WTC11 (cell line): ENCODE results near the gene PIK3R1. TPM values are rescaled to one million over a fixed set of nuclear protein-coding genes. Genes with fewer than 3 reads are reported as not detected.
A peak's percentile ranks its signal among the peaks of the same experiment; 100 is the strongest.

ENCODE experiments used
- ATAC-seq: fragments of 200-7000 bp; cut with Tn5 transposase; 2 replicates; pipeline ENCODE4 v1.10.0; 2021; ENCODE audit warnings: mild to moderate bottlenecking, moderate library complexity
- Bru-seq: library from RNA; stranded (reverse); fragments of 400-500 nt; gene quantifications from one replicate; lab custom pipeline; 2021; lab: Mats Ljungman, UMichigan
- CTCF ChIA-PET: fragments of 300-600 bp; sonication (Branson Sonifier 250); formaldehyde crosslinking; loops from one replicate; lab custom pipeline; 2021; ENCODE audit warnings: antibody characterized with exemption; lab: Charles Lee
- POLR2A ChIA-PET: fragments of 350-600 bp; sonication (Branson Sonifier 250); formaldehyde crosslinking; loops from one replicate; lab custom pipeline; 2021; ENCODE audit warnings: antibody characterized with exemption; lab: Charles Lee
- DNase-seq: peaks from one replicate; pipeline ENCODE4 v3.0.0; 2021; ENCODE audit warnings: low spot score
- H3K27ac Mint-ChIP-seq: 2 replicates; pipeline ENCODE4 v1.8.0; 2021; ENCODE audit warnings: mixed read lengths
- H3K27me3 Mint-ChIP-seq: 2 replicates; pipeline ENCODE4 v1.8.0; 2021; ENCODE audit warnings: low read depth, mild to moderate bottlenecking, moderate library complexity, mixed read lengths
- H3K36me3 Mint-ChIP-seq: 2 replicates; pipeline ENCODE4 v1.8.0; 2021; ENCODE audit warnings: mixed read lengths
- H3K4me1 Mint-ChIP-seq: 2 replicates; pipeline ENCODE4 v1.8.0; 2022; ENCODE audit warnings: mixed read lengths
- H3K4me3 Mint-ChIP-seq: 2 replicates; pipeline ENCODE4 v1.8.0; 2021; ENCODE audit warnings: mild to moderate bottlenecking, moderate library complexity, mixed read lengths
- H3K9me3 Mint-ChIP-seq: 2 replicates; pipeline ENCODE4 v1.8.0; 2021; ENCODE audit warnings: mixed read lengths
- ATF3 ChIP-seq: sonication (generic); formaldehyde crosslinking; conservative IDR thresholded peaks from 2 replicates; pipeline ENCODE4 v1.8.1; 2022; ENCODE audit warnings: mild to moderate bottlenecking, missing genetic modification reagents
- ATF6 ChIP-seq: sonication (generic); formaldehyde crosslinking; IDR thresholded peaks from 2 replicates; pipeline ENCODE4 v1.8.1; 2023; ENCODE audit warnings: mild to moderate bottlenecking, missing genetic modification reagents
- CREB1 ChIP-seq: sonication (generic); formaldehyde crosslinking; IDR thresholded peaks from 2 replicates; pipeline ENCODE4 v1.8.0; 2023; ENCODE audit warnings: mild to moderate bottlenecking, missing genetic modification reagents
- CTCF ChIP-seq: fragments of 200-600 bp; IDR thresholded peaks from 2 replicates; pipeline ENCODE4 v1.8.0; 2022; ENCODE audit warnings: antibody characterized with exemption
- E2F1 ChIP-seq: sonication (generic); formaldehyde crosslinking; IDR thresholded peaks from 2 replicates; pipeline ENCODE4 v1.8.0; 2022; ENCODE audit warnings: mild to moderate bottlenecking, missing genetic modification reagents
- E2F5 ChIP-seq: sonication (generic); formaldehyde crosslinking; IDR thresholded peaks from 2 replicates; pipeline ENCODE4 v1.8.1; 2022; ENCODE audit warnings: mild to moderate bottlenecking, moderate library complexity, missing genetic modification reagents
- ELF4 ChIP-seq: sonication (generic); formaldehyde crosslinking; IDR thresholded peaks from 2 replicates; pipeline ENCODE4 v1.8.1; 2022; ENCODE audit warnings: low read depth, mild to moderate bottlenecking, moderate library complexity, missing genetic modification reagents
- FOXK1 ChIP-seq: sonication (generic); formaldehyde crosslinking; IDR thresholded peaks from 2 replicates; pipeline ENCODE4 v1.8.0; 2022; ENCODE audit warnings: mild to moderate bottlenecking, moderate library complexity, missing genetic modification reagents
- FOXP4 ChIP-seq: sonication (generic); formaldehyde crosslinking; IDR thresholded peaks from 2 replicates; pipeline ENCODE4 v1.8.0; 2022; ENCODE audit warnings: mild to moderate bottlenecking, missing genetic modification reagents
- GABPB1 ChIP-seq: sonication (generic); formaldehyde crosslinking; IDR thresholded peaks from 2 replicates; pipeline ENCODE4 v1.8.1; 2023; ENCODE audit warnings: mild to moderate bottlenecking, missing genetic modification reagents
- HMGXB4 ChIP-seq: sonication (generic); formaldehyde crosslinking; IDR thresholded peaks from 2 replicates; pipeline ENCODE4 v1.8.1; 2023; ENCODE audit warnings: mild to moderate bottlenecking, moderate library complexity, missing genetic modification reagents
- JAZF1 ChIP-seq: fragments of 250-450 bp; sonication (Bioruptor Pico); IDR thresholded peaks from 2 replicates; pipeline ENCODE4 v1.9.0; 2021; ENCODE audit warnings: moderate library complexity, mild to moderate bottlenecking, inconsistent platforms
- PRDM15 ChIP-seq: sonication (generic); formaldehyde crosslinking; IDR thresholded peaks from 2 replicates; pipeline ENCODE4 v1.8.0; 2022; ENCODE audit warnings: missing genetic modification reagents
- PRRX2 ChIP-seq: fragments of 250-450 bp; sonication (Bioruptor Pico); IDR thresholded peaks from 2 replicates; pipeline ENCODE4 v1.8.0; 2021; ENCODE audit warnings: mild to moderate bottlenecking
- ZNF396 ChIP-seq: fragments of 250-450 bp; sonication (Bioruptor Pico); IDR thresholded peaks from 2 replicates; pipeline ENCODE4 v1.8.0; 2021; ENCODE audit warnings: mild to moderate bottlenecking, moderate library complexity, borderline replicate concordance
- ZNF423 ChIP-seq: fragments of 250-450 bp; sonication (Bioruptor Pico); IDR thresholded peaks from 2 replicates; pipeline ENCODE4 v2.1.2; 2022; ENCODE audit warnings: mild to moderate bottlenecking, moderate library complexity
- ZNF425 ChIP-seq: fragments of 250-450 bp; sonication (Bioruptor Pico); conservative IDR thresholded peaks from 2 replicates; pipeline ENCODE4 v1.9.0; 2021; ENCODE audit warnings: mild to moderate bottlenecking
- long read RNA-seq, 3 experiments: library from RNA in 1 of 3; library from capped mRNA in 1 of 3; library from polyadenylated mRNA in 1 of 3; unstranded in 2 of 3; stranded (forward) in 1 of 3; transcript quantifications; one replicate each; pipeline ENCODE4 v2.0.0, GENCODE V29; 2021
- total RNA-seq: library from RNA; stranded (reverse); gene quantifications from 3 replicates; pipeline ENCODE4 v1.2.3, GENCODE V29; 2021

Gene PIK3R1
- total RNA-seq (10.1 to 11.3 TPM (median 11.1 TPM) in 3 replicates), Bru-seq, nascent RNA (percentile 70 among the genes with signal in this experiment)
- long read RNA-seq, experiment 1, full-length matches to known transcripts, result 24 of 37 reads
- long read RNA-seq, experiment 1, partial matches to known transcripts, result 9 of 37 reads
- long read RNA-seq, experiment 1, other reads (novel, unspliced or antisense), result 4 of 37 reads
- long read RNA-seq, experiment 2, full-length matches to known transcripts, result 3 of 14 reads
- long read RNA-seq, experiment 2, partial matches to known transcripts, result 1 of 14 reads
- long read RNA-seq, experiment 2, other reads (novel, unspliced or antisense), result 10 of 14 reads
- long read RNA-seq, experiment 3, partial matches to known transcripts, result 1 of 4 reads
- long read RNA-seq, experiment 3, other reads (novel, unspliced or antisense), result 1 of 4 reads

- H3K9me3 Mint-ChIP-seq, result peaks cover 22% of the 10 kb centered on the region
- H3K27ac Mint-ChIP-seq, result no peak within 1 kb of the TSS
- ATAC-seq (peak; percentile 89), DNase-seq (peak; percentile 93)
- ChIA-PET CTCF (interaction anchor here (0.7 to 2.3 kb wide), 11 partner anchors 21 to 372 kb away, joined by 3 to 12 read pairs (median 4); no protein-coding TSS in a partner anchor), POLR2A (interaction anchor here (0.6 to 1.5 kb wide), 2 partner anchors 11 to 572 kb away, joined by 3 to 5 read pairs; no protein-coding TSS in a partner anchor)
- peaks cover 24% of the 10 kb centered on the region for H3K36me3 Mint-ChIP-seq
- H3K27me3 Mint-ChIP-seq, result peaks cover 84% of the 10 kb centered on the region
- peak within 1 kb of the TSS; percentile 83 for H3K4me3 Mint-ChIP-seq
- peaks cover 22% of the 10 kb centered on the region for H3K4me1 Mint-ChIP-seq
- no peak for TF ChIP-seq E2F1 (CRISPR knock-in tag)
- no peak for TF ChIP-seq CREB1 (CRISPR knock-in tag)
- TF ChIP-seq PRDM15, result peak; percentile 97
- TF ChIP-seq CTCF, result no peak
- no peak for TF ChIP-seq ATF6 (CRISPR knock-in tag)
- TF ChIP-seq GABPB1 (CRISPR knock-in tag), result 0 out of 2 replicates have a peak, but pooled peaks have one; percentile 7
- no peak for TF ChIP-seq FOXP4 (CRISPR knock-in tag)
- no peak for TF ChIP-seq PRRX2 (CRISPR knock-in tag)
- TF ChIP-seq ATF3, result no peak
- TF ChIP-seq ZNF425 (CRISPR knock-in tag), result no peak
- TF ChIP-seq JAZF1, result no peak
- TF ChIP-seq ZNF396 (CRISPR knock-in tag), result no peak
- no peak for TF ChIP-seq FOXK1 (CRISPR knock-in tag)
- no peak; the same call in 1 of the 2 replicates for TF ChIP-seq HMGXB4 (CRISPR knock-in tag)
- peak; percentile 46; the same call in 1 of the 2 replicates for TF ChIP-seq E2F5 (CRISPR knock-in tag)
- TF ChIP-seq ELF4 (CRISPR knock-in tag), result 0 out of 2 replicates have a peak, but pooled peaks have one; percentile 19
- TF ChIP-seq ZNF423 (CRISPR knock-in tag), result peak; percentile 27; the same call in 1 of the 2 replicates
Observed at GRCh38 chr5:68215208-68215897, at the start of gene PIK3R1. PIK3R1 (plus strand) TSS chr5:68215756; CDS start chr5:68226676, 10,920 bp downstream.
